Hepatocyte (in vitro differentiated cells): ENCODE data around the gene LYZ.

ENCODE experiments used
- CTCF ChIP-seq: fragments of 200-600 bp; sonication (generic); IDR thresholded peaks from 2 replicates; pipeline ENCODE4 v1.5.1; 2016; ENCODE audit warnings: antibody characterized with exemption, mild to moderate bottlenecking; ENCODE audit not compliant: poor library complexity
- EZH2phosphoT487 ChIP-seq: fragments of 200-600 bp; sonication (generic); IDR thresholded peaks from one replicate; pipeline ENCODE4 v1.6.1; 2018; ENCODE audit warnings: antibody characterized with exemption, mild to moderate bottlenecking, low read depth, moderate library complexity; ENCODE audit not compliant: unreplicated experiment, severe bottlenecking

- no peak for TF ChIP-seq CTCF
- TF ChIP-seq EZH2phosphoT487, result no peak
Observed at GRCh38 chr12:69401940-69402339, 53.8 kb downstream of the LYZ start.
